Measurements from ENCODE around the gene ITGAD.

Gene ITGAD

GRCh38 chr16:31382485-31383161, 10.5 kb upstream of the ITGAD start:
- TF ChIP-seq, protein P1, sequence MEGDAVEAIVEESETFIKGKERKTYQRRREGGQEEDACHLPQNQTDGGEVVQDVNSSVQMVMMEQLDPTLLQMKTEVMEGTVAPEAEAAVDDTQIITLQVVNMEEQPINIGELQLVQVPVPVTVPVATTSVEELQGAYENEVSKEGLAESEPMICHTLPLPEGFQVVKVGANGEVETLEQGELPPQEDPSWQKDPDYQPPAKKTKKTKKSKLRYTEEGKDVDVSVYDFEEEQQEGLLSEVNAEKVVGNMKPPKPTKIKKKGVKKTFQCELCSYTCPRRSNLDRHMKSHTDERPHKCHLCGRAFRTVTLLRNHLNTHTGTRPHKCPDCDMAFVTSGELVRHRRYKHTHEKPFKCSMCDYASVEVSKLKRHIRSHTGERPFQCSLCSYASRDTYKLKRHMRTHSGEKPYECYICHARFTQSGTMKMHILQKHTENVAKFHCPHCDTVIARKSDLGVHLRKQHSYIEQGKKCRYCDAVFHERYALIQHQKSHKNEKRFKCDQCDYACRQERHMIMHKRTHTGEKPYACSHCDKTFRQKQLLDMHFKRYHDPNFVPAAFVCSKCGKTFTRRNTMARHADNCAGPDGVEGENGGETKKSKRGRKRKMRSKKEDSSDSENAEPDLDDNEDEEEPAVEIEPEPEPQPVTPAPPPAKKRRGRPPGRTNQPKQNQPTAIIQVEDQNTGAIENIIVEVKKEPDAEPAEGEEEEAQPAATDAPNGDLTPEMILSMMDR (IDR thresholded peaks at IDR 0.05; ENCODE audit: insufficient read depth, missing control alignments), result peak; percentile 53
- FAIRE-seq (no peak), DNase-seq (ENCODE audit: insufficient read length, low spot score) (no peak)

GRCh38 chr16:31385680-31386079, 7.5 kb upstream of the ITGAD start:
- DNase-seq (ENCODE audit: insufficient read length, low spot score) (no peak), FAIRE-seq (no peak)
- TF ChIP-seq, protein P1 (IDR thresholded peaks at IDR 0.05; ENCODE audit: insufficient read depth, missing control alignments), result no peak

DNA sequence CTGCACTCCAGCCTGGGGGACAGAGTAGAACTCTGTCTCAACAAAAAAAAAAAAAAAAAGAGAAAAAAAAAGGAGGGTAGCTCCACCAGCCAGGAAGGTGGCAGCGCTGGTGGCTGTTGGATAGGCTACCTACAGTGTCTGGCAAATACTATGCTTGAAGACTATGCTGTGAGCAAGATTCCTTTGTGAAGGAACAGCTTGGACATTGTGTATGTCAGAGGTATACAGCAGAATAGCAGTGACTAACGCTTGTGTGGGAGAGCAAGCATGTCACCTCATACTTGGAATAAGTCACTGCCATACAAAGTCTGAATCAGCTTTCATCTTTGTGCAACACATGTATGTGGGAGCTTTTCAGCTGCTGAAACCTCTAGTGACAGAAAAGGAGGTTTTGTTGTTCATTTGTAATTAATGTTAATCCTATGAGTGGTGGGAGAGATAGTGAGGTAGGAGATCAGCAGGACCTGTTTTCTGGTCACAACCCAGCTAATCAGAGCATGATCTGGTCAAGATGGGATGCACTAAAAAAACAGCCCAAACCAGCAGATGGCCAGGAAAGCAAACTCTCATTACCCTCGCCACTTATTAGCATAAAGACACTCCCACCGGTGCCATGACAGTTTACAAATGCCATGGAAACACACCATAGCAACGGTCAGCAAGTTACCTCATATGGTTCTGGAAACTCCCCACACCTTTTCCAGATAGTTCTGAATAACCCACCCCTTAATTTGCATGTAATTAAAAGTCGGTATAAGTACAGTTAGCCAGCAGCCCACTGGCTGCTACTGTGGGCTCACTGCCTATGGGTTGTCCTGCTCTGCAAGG, 6.8 kb upstream of the ITGAD start:
- DNase-seq (ENCODE audit: insufficient read length, low spot score) (no peak), FAIRE-seq (no peak)
- TF ChIP-seq, protein P1 (IDR thresholded peaks at IDR 0.05; ENCODE audit: insufficient read depth, missing control alignments), result no peak

DNA sequence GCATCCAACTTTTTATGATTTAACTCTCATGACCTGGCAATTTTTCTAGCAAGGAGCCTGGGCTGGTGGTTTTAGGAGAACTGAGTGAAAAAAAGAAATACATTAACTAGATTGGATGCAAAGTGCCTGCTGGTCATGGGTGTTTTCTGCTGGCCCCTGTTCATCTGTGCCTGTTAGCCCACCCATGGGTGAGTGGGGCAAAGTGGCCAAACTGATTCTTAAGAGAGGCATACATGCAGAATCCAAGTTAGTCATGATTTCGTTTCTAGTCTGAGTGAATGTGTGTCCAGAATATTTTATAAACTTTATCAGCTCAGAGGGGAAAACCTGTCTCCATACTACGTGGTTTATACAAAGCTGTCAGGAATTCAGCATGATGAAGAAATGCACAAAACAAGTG, 4.6 kb upstream of the ITGAD start:
- no peak for FAIRE-seq
- TF ChIP-seq, protein P1 (IDR thresholded peaks at IDR 0.05; ENCODE audit: insufficient read depth, missing control alignments), result no peak

GRCh38 chr16:31390504-31391041, 2.6 kb upstream of the ITGAD start:
- TF ChIP-seq, protein P1 (IDR thresholded peaks at IDR 0.05; ENCODE audit: insufficient read depth, missing control alignments), result no peak
- FAIRE-seq (no peak), DNase-seq (ENCODE audit: insufficient read length, low spot score) (no peak)

More for the DNA sequence above, 4.6 kb upstream of the ITGAD start:
- no peak for DNase-seq (ENCODE audit: insufficient read length, low spot score)

- no peak for DNase-seq (ENCODE audit: insufficient read length, low spot score)
- no peak for FAIRE-seq
- TF ChIP-seq, protein P1 (IDR thresholded peaks at IDR 0.05; ENCODE audit: insufficient read depth, missing control alignments), result no peak
Measured at GRCh38 chr16:31395647-31396046, 2.5 kb downstream of the ITGAD start.
